Glomerular visceral epithelial cell (primary cell): ENCODE measurements around the gene JPH3.
"Not testable (repeated sequence)": the region's sequence is repeated elsewhere in the genome, so short reads cannot be mapped to it uniquely, and the experiment has no call there.

Experiments
- DNase-seq: peaks from one replicate; pipeline ENCODE4 v3.0.0-alpha.2; 2016; ENCODE audit errors: extremely low spot score

JPH3 gene

DNA sequence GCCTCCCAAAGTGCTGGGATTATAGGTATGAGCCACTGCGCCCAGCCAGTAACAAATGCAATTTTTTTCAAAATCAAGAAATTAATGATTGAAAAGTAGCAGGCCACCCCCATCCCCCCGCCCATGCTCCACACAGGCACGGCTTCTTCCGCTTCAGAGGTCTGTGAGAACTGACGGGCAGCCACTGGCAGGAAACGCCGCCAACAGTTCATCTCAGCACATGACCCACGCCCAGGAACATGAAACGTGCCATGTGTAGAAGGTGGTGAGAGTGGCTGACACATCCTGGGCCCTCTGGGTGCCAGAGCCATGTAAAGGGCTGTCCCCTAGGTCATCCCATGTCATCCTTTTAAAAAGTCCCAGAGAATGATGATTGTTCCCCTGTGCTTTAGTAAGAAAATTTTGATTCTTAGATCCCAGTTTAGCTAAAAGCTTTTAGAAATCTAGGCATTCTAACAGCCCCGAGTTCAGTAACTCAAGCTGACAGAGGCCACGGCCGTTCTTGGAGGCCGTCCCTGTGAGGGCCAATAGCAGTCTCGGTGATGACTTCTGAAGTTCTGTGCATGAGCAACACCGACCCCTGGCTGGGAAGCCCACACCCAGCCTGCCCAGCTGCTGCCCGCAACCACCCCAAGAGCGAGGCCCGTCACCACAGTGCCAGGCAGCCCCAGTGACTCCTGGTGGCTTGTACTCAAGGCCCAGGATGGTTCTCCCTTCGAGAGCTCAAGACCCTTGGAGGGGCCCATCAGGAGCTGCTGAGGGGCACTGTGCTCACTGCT lies 111.3 kb downstream of the JPH3 start:
- no peak for DNase-seq

DNA sequence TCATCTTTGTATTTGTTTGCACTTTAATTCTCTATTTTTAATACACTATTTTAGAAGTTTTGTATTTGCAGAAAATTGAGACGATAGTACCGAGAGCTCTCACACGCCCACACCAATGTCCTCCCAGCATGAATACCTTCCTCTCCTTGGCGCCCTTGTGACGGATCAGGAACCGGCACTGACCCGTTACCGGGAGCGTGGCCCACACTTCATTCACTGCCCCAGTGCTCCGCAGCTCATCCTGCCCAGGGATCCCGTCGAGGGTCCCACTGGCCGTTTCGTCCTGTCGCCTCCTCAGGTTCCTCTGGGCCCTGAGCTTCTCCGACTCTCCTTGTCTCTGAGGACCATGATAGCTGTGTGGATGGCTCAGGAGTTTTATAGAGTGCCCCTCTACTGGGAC lies 112.9 kb downstream of the JPH3 start:
- DNase-seq, result no peak

DNA sequence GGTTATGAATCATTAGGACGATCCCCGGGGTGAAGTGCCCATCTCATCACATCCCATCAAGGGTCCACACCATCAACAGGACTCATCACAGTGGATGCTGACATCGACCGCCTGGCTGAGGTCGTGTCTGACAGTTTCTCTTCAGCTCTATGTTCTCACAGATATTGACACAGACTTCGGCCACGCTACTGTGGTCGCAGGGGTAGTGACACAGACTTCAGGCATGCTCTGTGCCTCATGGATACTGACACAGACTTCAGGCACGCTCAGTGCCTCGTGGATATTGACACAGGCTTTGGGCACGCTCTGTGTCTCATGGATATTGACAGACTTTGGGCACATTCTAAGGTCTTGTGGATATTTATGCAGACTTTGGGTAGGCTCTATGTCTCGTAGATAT lies 113.3 kb downstream of the JPH3 start:
- peak; percentile 25 for DNase-seq

DNA sequence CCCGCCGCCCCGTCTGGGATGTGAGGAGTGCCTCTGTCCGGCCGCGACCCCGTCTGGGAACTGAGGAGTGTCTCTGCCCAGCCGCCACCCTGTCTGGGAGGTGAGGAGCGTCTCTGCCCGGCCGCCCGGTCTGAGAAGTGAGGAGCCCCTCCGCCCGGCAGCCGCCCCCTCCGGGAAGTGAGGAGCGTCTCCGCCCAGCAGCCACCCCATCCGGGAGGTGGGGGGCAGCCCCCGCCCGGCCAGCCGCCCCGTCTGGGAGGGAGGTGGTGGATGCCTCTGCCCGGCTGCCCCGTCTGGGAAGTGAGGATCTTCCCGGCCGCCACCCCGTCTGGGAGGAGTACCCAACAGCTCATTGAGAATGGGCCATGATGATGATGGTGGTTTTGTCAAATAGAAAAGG lies 116.5 kb downstream of the JPH3 start:
- DNase-seq, result not testable (repeated sequence)

DNA sequence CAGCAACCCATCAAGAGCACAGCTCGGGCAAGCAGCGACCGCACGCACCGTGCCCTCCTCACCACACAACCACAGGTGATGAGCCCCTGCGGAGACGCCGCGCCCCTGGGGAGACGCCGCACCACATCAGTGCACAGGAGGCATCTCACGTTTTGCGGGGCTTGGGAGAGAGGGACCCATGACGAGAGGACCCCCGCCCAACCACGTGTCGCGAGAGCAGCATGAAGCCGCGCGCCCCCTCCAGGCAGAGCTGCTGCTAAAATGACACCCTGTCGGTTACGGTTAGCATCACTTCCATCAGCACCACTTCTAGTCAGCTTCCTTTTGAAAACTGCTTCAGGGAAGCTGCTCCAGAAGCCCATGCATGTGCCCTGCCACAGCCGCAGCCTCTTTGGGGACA lies 118.1 kb downstream of the JPH3 start:
- DNase-seq, result no peak

DNA sequence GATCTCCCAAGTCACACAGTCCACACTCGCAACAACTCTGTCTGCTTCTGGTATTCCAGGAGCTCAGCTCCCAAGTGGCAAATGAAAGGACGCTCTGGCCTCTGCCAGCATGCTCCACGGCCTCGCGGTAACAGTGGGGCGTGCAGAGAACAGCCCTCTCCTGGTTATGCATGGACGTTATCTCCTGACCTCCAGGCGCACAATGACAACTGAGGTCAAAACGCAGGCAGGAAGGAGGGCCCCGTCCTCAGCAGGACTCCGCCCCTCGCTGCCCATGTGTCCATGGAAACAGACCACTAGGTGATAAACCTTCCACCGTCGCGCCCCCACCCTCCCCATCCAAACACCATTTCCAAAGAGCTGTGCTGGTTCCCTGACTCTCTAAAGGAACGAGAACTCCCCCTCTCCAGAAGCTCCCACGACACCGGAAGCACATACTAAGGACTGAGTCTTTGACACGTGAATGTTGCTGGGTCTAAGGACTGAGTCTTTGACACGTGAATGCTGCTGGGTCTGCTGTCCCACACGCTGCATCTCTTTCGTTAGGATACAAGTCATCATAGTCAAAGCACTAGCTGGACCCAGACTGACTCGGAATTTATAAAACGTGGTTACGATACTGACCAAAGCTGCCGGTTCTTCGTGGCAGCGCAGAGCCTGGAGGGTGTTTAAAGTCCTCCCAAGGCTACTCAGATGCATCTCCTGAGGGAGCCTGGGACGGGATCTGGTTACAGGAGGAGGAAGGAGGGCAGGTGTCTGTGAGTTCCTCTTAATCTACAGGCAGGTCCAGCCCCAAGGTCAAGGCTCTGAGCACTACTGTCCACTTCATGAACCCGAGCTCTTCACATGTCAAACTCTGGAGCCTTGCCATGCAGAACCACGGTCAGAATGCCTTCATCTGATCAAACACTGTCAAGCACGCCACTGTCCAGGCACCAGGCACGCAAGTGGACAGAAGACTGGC lies 119.6 kb downstream of the JPH3 start:
- DNase-seq, result no peak

DNA sequence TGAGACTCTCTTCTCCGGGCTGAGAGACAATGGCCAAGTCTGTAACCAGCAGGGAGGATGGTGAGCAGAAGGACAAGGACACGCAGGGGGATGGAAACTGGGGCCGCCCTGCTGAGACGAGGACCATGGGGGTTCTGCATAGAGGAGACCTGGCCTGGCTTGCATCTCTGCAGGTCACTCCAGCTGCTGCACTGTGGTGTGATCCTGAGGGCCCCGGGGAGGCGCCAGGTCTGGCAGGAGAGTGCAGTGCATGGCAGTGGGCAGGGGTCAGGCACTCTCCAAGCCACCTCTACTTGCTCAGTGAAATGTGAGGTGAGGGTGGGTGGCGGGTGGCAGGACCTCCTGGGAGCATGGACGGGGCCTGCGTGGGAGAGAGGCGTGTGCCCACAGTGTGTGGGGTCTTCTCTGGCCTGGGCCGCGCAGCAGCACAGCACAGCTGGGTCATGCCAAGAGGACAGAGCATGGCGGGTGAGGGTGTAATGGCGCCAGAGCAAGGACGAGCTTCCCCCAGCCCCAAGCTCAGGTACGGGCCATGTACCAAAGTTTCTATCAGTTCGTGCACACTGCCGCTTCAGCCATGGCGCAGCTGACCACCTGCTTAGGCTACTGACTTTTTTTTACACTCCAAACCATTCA lies 120.4 kb downstream of the JPH3 start:
- DNase-seq, result no peak

DNA sequence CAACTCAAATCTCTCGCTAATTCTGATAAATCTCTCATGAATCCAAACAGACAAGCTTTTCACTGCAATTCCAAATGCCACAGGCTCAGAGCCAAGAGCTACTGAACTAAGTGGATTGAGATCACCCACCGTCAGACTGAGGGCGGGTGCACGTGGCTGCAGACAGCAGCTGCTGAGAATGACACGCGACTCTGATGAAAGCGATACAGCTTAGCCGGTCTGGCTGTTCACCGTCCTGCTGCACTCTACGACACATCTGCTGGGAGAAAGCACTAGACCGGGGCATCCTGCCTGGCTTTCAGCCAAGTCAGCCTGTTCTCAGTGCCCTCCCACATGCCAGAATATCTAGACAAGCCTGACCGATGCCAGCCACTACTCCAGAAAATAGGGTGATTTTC lies 120.9 kb downstream of the JPH3 start:
- DNase-seq, result peak; percentile 97

DNA sequence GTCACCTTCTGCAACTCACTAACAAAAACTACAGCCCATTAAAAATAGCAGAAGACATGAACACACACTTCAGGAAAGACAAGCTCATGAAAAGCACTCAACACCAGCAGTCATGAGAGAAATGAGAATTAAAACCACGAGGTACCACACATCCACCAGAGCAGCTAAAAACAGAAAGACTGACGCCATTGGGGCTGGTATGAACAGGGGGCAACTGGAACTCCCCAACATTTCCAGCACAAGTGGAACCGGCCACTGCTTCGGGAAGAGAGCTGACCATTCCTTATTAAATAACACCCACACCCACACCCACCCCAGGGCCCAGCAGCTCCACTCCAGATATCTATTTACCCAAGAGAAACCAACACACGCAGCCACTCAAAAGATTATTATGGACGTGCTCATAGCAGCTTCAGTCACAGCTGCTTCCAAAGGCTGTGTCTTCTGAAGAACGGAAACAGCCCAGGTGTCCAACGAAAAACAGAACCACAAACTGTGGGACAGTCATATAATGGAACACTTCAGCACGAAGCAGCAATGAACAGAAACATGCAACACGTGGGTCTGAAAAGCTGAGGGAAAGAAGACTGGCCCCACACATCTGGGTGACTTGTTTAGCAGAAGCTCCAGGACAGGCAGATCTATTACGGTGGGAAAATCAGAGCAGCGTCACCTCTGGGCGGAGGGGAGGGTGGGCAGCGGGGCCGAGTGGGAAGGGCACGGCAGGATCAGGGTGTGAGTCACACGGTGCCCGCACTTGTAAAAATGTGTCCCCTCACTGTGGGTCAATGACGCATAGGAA lies 122.4 kb downstream of the JPH3 start:
- DNase-seq, result no peak

DNA sequence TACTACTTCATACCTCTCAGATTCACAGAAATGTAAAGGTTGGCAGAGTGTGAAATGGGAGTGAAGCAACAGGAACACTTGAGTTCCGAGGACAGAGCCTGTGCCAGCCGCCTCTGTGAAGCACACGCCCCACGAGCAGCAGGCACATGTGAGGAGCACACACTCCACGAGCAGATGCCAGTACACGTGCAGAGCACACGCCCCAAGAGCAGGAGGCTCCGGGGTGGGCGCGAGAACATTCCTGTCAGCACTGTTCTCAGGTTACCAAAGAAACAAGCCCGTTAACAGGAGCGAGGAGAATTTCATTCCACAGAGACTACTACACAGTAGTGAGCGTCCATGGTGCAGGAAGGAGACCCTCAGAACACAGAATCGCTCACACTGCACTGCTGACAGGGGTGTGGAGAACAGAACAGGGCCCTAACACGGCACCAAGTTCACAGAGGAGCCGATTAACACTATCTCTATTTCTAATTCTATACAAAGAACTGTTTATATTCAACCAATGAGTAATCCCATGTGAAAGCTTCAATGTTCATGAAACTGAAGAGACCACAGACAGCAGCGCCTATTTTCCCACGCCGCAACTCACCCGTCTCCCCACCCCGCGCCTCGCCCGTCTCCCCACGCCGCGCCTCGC lies 123.4 kb downstream of the JPH3 start:
- DNase-seq, result peak; percentile 46

DNA sequence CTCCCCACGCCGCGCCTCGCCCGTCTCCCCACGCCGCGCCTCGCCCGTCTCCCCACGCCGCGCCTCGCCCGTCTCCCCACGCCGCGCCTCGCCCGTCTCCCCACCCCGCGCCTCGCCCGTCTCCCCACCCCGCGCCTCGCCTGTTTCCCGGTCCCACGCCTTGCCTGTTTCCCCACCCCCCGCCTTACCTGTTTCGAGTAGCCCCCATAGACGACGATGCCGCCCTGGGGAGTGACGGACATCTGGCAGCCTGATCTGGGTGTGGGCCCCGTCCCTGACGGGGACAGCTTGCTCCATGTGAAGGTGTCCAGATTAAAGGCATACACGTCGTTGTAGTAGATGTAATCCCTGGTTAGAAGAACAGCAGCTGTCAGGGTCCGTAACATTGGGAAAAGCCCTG lies 124.3 kb downstream of the JPH3 start:
- DNase-seq, result not testable (repeated sequence)

DNA sequence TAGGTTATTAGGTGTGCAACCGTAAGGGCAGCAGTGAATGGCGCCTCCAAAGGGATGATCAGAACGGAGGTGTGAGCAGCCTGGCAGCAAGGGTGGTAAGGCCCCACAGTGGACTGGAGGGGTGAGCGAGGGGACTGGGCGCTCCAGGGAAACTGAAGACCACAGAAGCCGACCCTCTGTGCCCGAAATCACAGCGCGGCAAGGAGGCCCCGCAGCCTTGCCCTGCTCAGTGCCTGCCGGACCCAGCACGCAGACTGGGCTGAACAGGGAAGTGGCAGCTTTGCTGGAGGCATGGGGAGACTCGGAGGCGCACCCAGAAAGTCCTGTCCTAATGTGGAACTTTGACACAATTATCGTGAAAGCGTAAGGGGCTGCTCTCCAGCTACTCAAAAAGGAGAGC lies 125.0 kb downstream of the JPH3 start:
- no peak for DNase-seq

DNA sequence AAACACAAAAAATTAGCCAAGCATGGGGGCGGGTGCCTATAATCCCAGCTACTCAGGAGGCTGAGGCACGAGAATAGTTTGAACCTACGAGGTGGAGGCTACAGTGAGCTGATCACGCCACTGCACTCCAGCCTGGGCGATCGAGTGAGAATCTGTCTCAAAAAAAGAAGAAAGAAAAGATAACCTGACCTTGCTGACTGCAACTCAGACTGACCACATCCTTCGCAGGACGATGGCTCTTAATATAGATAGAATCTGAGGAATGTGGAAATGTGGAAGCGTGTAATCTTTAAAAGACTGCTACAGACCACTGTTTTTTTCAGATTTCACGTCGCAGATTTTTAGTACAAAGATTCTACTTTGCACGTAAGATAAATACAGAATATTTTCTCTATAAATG lies 125.7 kb downstream of the JPH3 start:
- DNase-seq, result peak; percentile 59

DNA sequence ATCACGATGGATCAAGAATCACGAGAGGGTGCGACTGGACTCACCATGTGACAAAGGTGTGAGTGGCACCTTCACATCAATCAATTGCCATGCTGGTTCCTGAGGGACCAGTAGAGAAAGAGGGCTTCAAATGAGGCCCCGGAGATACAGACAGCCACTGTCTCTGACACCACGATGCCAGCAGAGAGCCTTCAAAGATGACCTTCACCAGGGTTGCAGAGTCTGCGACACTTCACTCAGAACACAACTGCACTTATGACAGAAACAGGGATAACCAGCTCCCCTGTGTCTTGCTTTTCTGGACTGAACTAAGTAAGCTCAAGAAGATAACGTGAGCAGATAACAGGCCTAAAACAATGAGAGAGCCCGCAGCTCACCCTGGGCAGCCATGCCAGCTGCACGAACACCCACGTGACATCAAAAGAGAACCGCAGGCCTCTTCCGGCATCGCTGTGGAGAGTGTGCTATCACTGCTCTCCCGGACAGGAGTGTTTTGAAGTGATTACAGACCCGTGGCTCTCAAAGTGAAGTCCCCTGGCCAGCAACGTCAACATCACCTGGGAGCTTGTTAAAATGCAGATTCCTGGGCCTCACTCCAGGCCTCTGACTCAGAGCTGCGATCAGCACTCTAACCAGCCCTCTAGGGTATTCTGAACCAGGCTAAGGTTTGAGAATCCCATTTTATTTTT lies 127.1 kb downstream of the JPH3 start:
- DNase-seq, result no peak

DNA sequence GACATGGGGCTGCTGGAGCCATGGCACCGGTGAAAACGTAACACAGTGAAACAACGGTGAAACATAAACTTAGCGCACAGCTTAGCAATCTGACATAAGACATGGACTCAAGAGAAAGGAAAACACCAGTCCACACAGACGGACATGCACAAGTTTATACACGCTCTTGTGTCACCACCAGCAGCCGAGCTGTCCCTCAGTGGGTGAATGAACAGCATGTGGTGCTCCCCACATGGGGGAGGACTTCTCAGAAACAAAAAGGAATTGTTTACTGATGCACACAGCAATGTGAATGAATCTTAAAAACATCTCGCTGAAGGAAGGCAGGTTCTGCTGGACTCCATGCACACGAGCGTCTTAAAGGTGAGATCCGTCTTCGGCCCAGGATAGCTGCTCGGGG lies 129.3 kb downstream of the JPH3 start:
- no peak for DNase-seq

DNA sequence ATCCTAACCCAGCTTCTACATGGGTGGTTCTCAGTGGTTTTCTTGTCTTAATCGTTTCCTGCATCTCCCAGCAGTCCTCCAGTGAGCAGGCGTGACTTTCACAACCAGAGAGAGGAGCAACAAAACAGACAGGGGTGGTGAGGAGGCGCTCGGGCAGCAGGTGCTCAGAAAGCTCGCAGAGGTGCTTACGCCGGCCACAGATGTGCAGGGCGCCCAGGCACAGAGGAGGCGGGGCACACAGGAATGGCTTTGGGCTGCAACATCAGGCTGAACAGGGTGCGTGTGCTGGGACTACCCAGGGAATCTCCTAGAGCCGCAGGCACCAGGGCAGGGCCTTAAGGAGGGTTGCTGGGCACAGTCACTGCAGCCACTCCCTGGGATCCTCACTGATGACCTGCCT lies 130.9 kb downstream of the JPH3 start:
- no peak for DNase-seq

DNA sequence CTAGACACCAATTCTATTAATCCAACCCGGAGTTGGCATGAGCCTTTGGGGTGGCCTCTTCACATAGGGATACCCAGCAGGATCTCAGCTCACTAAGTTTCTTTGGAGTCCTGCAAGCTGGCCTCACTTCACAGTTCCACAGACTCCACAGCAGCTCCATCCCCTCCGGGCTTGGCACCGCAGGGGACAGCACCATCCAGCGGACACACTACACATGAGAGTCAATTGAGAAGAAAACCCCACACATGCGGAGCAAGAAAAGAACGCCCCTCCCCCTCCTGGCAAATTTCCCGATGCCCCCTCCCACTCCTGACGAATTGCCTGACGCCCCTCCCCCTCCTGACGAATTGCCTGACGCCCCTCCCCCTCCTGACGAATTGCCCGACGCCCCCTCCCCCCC lies 132.3 kb downstream of the JPH3 start:
- DNase-seq, result no peak

DNA sequence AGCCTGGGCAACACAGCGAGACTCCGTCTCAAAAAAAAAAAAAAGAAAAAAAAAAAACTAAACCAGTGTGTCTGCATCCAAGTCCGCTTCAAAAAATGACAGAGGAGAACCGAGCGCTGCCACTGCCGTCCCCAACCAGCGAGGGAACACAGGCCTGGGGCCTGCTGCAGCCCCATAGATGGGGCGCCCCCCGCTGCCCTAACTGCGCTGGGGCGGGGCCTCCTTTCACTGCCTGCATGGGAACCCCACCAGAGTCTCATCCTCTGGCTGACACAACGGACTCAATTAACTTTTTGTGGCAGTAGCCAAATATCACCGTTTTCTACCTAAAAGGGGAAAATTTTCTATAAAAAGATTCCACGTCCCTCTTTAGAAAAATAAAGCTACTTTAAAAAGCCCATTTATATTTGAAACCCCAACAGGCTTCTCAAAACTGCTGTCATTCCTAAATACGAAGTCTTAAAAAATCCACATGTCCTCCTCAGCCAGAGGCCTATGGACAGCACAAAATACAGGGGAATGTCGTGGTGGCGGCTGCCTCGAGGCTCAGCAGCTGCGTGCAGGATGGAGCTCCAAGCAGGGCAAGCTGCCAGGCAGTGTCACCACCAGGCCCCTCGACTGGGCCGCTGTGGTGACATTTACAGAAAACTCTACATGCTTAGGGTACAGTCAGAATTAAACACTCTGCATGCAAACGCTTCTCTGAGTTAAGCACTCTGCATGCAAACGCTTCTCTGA lies 133.1 kb downstream of the JPH3 start:
- no peak for DNase-seq

DNA sequence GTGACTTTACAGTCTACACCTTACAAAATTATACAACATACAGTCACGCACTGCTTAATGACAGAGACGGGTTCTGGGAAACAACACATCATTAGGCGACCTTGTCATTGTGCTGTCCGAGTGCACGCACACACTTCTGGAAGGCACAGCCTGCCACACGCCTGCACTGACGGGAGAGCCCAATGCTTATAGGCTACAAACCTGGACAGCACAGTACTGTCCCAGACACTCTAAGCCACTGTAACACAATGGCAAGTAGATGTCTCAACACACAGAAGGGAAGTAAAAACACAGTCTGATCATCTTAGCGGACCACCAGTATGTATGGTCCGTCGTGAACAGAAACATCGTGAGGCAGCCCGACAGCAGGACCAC lies 133.7 kb downstream of the JPH3 start:
- DNase-seq, result no peak

DNA sequence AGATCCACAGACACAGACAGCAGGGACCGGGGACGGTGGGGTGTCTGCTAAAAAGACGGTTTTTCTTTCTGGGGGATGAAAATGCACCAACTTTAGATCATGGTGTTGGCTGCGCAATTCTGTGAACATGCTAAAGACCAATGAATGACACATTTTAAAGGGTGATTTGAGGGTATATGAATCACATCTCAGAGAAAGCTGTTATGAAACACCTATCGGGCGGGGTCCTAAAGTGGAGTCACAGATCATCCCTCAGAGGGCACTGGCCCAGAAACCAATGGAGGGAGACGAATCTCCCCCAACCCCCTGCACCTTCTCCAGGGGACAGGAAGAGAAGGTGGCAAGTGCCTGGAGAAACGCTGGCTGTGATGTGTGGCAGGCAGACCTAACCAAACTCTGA lies 137.5 kb downstream of the JPH3 start:
- DNase-seq, result no peak
